Omental fat pad (tissue), 4 donors: ENCODE results near the gene HOXB2. TPM values are rescaled to one million over a fixed set of nuclear protein-coding genes. Genes with fewer than 3 reads are reported as not detected.

Source experiments
- ATAC-seq: fragments of 150-250 bp; one replicate; pipeline ENCODE4 v1.9.1; 2016; ENCODE audit warnings: mild to moderate bottlenecking, moderate library complexity; ENCODE audit not compliant: low FRiP score
- DNase-seq: peaks from one replicate; pipeline ENCODE4 v3.0.0-alpha.2; 2019; ENCODE audit warnings: low spot score
- CTCF ChIP-seq, 3 donors: fragments of 450-650 bp; IDR thresholded peaks; one replicate each; pipeline ENCODE4 v1.5.1; 2016 to 2017; ENCODE audit warnings: antibody characterized with exemption in 3 of 3, mild to moderate bottlenecking in 3 of 3, moderate library complexity in 2 of 3
- total RNA-seq, 4 donors: library from RNA; depleted of rRNA; stranded (reverse); fragments of >200 nt; gene quantifications; one replicate each; pipeline ENCODE4 v1.1.0, GENCODE V29; 2016

HOXB2 gene
- total RNA-seq, 4 donors from 2014 or later, result 9.7 to 35.2 (median 16.3) TPM

- TF ChIP-seq CTCF (IDR thresholded peaks at IDR 0.05), result no peak
- DNase-seq (no peak), ATAC-seq (no peak)
These were observed 6.3 kb upstream of the HOXB2 start for GRCh38 chr17:48551214-48551555.

- ATAC-seq, result no peak
- no peak for TF ChIP-seq CTCF (IDR thresholded peaks at IDR 0.05)
- no peak for DNase-seq
These were observed 5.7 kb upstream of the HOXB2 start for GRCh38 chr17:48550502-48551213.

GRCh38 chr17:48549914-48550501, 5.1 kb upstream of the HOXB2 start:
- ATAC-seq, result no peak
- no peak for DNase-seq
- no peak for TF ChIP-seq CTCF (IDR thresholded peaks at IDR 0.05)

GRCh38 chr17:48549281-48549630, 4.3 kb upstream of the HOXB2 start:
- no peak for ATAC-seq
- TF ChIP-seq CTCF (IDR thresholded peaks at IDR 0.05), result no peak
- no peak for DNase-seq

- TF ChIP-seq CTCF (IDR thresholded peaks at IDR 0.05), result no peak
- ATAC-seq (no peak), DNase-seq (no peak)
These were observed 3.8 kb upstream of the HOXB2 start for GRCh38 chr17:48548523-48549280.

- DNase-seq, result no peak
- TF ChIP-seq CTCF (IDR thresholded peaks at IDR 0.05), result no peak
- ATAC-seq, result no peak
These were observed 3.1 kb upstream of the HOXB2 start for GRCh38 chr17:48547808-48548522.
